Activated CD8-positive, alpha-beta memory T cell treated with anti-CD3 and anti-CD28 coated beads, Interleukin-2, amount 50 U/mL, for 24 hours (primary cell): ENCODE measurements around the gene DDAH1.

ENCODE experiments used
- DNase-seq: peaks from one replicate; pipeline ENCODE4 v3.0.0-alpha.2; 2020; ENCODE audit errors: extremely low read depth

The DDAH1 gene

DNA sequence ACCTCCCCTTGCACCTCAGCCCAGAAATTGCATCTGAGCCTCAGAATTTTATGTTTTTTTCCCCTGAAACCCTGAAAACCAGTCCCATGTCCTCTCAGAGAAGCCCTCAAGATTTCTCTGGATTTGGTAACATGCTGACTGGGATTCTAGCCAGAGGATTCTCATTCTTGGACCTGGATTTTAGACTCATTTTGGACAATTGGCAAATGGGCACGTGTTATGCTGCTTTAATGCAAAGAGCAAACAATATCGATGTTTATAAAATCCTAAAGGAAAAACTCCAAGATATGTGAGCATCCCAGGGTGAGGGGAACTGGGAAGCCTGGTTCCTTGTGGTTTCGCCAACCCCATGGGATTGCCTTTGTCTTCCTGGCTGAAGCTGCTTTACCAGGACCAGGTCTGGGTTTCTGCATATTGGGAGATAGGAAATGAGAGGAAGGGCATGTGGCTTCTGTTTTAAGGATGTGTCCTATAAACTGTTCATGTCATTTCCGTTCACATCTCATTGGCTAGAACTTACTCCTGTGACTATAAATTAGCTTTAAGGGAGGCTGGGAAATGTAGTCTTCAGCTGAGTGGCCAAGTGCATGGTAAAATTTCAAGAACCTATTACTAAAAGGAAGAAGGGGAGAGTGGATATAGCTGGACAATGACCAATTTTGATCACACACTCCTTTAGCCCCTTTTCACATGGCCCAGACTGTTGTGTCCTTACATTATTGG is 161.4 kb downstream of the DDAH1 start:
- DNase-seq = no peak

DNA sequence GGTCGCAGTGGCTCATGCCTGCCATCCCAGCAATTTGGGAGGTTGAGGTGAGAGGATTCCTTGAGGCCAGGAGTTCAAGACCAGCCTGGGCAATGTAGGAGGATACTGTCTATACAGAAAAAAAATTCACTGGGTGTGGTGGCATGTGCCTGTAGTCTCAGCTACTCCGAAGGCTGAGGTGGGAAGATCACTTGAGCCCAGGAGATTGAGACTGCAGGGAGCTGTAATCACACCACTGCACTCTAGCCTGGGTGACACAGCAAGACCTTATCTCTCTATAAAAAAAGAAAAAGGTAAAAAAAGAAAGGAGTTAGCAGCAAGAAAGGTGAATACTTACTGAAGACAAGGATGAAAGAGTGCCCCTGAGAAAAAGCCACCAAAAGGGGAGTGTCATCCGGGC is 164.8 kb downstream of the DDAH1 start:
- DNase-seq = no peak

DNA sequence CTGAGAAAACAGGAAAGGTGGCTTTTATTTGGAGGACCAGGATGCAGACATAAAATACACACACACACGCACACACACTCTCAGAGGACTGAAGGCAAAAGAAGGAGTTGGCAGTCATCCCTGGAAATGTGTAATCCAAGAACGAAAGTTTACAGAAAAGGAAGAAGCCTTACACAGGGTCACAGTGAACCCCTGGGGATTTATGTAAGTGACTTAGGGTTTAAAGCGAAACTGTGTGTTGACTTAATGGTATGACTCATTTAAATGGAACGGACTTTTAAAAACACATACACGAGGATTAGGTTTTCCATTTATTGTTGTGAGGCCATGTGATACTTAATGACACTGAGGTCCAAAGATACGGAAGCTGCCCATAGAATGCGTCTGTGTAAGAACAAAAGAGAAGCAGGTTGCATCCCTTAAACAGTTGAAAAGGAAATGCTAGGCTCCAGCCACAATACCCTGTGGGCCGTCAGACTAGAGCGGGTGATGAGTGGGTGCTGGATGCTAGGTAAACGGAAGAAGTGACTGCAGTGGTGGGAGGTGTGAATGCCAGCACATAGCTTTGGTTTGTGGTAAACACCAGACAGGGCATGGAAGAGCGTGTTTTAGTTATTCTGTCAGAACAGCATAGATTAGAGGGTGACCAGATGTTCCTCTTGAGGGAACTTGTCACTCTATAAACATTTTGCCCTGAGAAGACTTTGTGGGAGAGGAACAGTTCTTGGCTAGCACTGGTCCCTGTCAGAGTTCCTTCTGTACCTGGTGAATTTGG is 166.9 kb downstream of the DDAH1 start:
- DNase-seq = peak; percentile 71

DNA sequence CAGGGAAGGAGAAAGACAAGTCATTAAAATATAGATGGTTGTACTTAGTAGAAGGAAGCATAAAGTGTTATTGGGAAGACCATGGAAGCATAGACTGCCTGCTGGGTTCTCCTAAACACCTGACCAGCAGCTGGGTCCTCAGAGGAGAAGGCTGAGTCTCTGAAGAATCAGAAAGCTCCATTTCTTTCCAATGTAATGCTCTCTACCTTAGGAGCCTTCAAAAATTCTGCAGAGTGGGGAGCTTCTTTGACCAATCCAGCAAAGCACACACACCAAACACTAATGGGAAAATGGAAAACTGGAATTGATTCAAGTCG is 167.5 kb downstream of the DDAH1 start:
- DNase-seq = no peak

GRCh38 chr1:85296980-85297379 is 168.0 kb downstream of the DDAH1 start:
- DNase-seq = no peak

- DNase-seq = no peak
These were observed 169.3 kb downstream of the DDAH1 start for GRCh38 chr1:85295654-85296053.

DNA sequence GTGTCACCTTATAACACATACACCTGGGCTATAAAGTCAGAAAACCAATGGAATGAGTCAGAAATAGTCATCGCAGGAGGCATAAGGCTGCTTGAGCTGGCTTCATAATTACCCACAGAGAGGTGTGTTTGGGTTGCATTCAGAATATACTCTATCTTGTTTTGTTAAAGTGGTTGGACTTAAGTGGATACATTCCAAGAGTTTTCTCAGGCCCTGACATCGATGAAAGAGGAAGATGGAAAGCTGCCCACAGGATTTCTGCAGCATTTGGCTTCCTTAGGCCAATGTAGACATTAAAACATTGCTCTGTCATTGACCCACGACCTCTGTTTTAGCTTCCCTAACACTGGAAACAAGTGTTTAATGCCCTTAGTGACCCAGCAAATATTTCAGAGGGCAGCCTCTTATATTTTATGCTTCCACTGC is 169.9 kb downstream of the DDAH1 start:
- DNase-seq = no peak

GRCh38 chr1:85290826-85291225 is 174.1 kb downstream of the DDAH1 start:
- DNase-seq = no peak

DNA sequence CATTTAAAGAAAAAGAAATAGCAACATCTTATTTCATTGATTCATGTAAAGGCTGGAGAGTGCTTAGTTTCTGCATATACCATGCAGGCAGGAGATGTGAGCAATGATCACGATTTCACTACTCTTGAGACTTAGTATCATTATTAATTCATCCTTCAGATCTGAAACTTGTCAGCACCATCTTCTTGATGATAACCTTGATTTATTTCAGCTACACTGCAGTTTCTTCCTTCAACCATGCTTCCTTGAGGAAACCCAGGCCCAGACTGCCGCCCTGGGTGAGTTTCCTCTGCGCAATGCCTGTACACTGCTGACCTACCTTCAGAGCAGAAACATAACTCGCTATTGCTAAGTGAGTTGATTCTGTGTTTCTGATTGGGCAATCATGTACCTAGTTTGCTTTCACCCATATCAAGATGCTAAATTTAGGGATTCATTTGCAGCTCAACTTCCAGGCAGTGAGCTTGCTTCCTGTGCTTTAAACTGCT is 175.1 kb downstream of the DDAH1 start:
- DNase-seq = no peak

DNA sequence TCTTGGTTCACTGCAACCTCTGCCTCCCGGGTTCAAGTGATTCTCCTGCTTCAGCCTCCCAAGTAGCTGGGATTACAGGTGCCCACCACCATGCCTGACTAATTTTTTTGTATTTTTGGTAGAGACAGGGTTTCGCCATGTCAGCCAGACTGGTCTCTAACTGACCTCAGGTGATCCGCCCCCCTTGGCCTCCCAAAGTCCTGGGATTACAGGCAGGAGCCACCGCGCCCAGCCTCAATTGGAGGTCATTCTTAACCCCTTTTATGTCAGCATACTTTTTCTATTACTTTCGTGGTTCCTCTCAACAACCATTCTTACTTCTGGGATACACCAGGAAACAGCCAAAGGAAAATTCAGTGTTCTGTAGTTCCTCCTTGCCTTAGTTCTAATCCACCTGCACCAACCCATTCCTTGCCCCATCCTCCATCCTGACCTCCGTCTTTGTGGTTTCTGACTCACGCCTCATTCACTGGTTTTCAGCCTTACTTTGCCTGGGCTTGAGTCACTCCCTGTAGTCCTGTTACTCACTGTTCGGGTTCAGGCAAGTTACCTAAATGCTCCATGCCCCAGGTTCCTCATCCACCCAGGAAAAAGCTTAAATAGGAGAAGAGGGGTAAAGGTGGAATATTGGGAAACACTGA is 175.6 kb downstream of the DDAH1 start:
- no peak for DNase-seq

DNA sequence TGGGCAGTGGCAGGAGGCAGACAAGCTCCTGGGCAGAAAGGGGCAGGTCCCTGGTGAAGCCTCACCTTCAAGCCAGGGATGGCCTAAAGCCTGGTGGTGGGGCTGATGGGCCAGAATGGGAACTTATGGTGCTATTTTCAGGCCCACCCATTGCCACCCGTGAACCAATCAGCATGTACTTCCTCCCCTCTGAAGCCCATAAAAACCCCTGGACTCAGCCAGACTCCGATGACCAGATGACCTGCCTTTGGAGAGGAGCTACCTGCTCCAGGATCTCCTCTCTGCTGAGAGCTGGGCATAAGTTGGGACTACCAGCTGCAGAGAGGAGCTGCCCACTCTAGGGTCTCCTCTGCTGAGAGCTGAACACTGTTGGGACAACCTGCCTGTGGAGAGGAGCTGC is 180.8 kb downstream of the DDAH1 start:
- DNase-seq = no peak

DNA sequence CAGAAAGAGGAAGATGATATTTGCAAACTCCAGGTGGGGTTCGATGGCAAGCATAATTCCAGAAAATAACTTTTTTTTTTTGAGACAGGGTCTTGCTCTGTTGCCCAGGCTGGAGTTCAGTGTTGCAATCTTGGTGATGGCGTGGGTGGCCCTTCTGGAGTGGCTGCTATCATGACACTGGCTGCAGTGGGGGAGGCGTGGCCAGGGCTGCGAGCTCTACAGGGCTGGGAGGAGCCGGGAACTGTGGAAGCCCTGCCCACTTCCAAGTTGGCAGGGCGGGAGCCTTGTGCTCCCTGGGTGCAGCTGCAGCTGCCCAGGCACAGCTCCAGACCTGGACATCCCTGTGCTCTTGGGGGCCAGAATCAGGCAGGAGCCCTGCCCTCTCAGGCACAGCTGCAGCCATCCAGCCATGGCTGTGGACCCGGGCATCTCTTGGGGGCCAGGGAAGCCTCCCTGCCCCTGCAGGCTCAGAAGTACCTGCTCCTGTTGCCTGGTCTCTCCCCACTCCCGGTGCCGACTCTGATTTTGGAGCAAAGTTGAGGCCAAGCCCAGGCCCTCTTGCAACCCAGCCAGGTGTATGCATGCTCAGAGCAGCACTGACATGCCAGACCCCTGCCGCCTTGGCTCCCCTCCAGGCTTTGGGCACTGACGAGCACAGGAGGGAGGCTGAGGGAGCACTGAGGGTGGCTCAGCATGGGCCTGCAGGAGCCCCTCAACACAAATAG is 181.3 kb downstream of the DDAH1 start:
- no peak for DNase-seq

DNA sequence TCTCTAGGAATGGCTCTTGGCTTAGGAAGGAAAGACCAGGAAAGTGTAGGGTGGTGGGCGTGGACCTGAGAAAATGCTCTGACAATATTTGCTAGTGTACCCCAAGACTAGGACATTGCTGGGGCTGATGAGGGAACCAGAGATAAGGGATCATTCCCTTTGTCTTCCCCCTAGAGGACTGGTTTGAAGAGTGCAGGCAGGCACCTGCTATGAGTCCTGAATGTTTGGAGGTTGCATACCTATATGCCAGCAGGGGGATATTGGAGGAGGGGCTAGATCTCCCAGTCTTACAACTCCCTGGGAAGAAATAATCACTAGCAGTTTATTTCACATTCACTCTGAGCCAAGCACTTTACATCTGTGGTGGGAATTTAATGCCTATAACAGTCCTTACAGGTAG is 182.5 kb downstream of the DDAH1 start:
- no peak for DNase-seq

GRCh38 chr1:85280636-85281035 is 184.3 kb downstream of the DDAH1 start:
- no peak for DNase-seq

- DNase-seq = no peak
These were observed 185.4 kb downstream of the DDAH1 start for GRCh38 chr1:85279458-85280080.

DNA sequence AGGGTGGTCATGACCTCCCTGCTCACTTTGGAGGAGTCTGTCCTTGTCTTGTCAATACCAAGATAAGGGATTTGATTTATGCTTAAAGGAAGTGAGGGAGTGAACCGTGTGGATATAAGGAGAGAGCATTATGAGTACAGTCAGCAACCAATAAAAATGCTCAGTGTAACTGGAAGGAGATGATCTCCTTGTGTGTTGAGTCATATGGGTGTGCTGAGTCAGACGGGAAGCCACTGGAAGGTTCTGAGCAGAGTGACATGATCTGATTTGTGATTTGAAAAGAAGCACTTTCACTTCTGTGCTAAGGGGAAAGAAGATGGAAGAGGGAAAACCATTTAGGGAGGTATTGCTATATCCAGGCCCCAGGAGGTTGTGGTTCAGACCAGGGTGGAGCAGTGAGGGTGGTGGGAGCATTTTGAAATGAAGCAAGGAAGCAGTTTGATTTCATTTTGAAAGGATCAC is 186.1 kb downstream of the DDAH1 start:
- DNase-seq = no peak

DNA sequence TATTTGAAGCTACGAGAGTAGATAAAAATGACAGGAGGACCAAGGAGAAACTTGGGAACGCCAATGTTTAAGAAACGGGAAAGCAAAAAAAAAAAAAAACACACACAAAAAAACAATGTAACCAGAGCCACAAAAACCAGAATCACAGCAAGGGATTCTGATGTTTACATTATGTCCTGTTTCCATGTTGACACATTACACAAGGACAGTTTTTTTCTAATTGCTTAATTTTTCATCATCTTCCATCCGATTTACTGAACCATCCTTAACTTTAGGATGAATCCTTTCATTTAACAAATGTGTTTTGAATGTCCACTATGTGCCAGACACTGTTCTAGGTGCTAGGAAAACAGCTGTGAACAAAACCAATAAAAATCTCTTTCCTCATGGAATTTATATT is 187.2 kb downstream of the DDAH1 start:
- DNase-seq = no peak

DNA sequence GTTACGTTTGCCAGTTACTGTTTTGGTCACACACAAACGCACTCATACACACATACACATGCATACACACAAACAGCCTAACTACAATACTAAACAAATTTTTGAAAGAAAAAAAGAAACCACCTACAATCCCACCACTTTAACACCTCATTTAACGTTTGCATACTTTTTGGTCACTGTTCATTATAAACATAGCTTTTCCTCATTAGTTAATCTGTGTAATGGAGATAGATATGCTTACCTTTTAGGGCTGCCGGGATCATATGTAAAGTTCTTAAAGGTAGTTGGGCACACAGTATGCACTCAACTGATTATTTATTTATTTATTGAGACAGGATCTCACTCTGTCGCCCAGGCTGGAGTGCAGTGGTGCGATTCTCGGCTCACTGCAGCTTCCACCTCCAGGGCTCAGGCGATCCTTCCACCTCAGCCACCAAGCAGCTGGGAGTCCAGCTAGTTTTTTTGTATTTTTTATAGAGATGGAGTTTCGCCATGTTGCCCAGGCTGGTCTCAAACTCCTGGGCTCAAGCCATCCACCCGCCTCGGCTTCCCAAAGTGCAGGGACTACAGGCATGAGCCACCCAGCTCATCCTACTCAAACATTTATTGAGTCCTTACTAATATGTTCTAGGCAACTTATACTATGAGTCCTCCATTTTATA is 187.8 kb downstream of the DDAH1 start:
- DNase-seq = no peak

- peak; percentile 92 for DNase-seq
These were observed 188.6 kb downstream of the DDAH1 start, which contains the start of gene BCL10 for GRCh38 chr1:85276215-85276977. Gene BCL10, minus strand, starts transcription at chr1:85276632. Its CDS starts 280 bp downstream, at chr1:85276352.

DNA sequence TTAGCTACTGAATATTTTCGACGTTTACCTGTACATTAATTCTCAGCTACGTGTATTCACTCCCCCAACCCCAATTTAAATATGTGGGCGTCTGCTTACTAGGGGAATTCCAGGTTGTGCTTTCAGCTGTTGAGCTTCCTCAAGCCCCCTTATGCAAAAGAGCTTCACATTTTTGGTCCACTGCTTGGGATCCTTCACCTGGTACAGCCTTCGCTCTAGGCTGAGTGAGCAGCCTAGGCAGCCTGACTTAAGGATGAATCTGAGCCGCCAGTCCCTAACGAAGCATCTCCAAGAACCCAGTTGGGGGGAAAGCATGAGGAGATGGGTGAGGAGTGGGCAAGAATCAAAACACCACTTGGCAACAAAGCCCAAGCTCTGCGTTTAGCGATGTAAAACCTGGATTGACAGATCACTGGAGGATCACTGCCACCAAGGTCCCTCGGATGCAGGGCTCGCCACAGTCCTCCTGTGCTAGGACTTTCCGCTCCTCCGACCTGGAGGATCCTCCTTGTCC is 189.2 kb downstream of the DDAH1 start:
- no peak for DNase-seq
